Endothelial cell of umbilical vein (primary cell): Measurements from ENCODE around the gene PKMYT1. TPM values are rescaled to one million over a fixed set of nuclear protein-coding genes. Genes with fewer than 3 reads are reported as not detected.
A peak's percentile ranks its signal among the peaks of the same experiment; 100 is the strongest.

Source experiments
- BruUV-seq: library from RNA; stranded (reverse); fragments of 400-500 nt; replicated peaks from 2 replicates; lab custom pipeline; 2021; lab: Mats Ljungman, UMichigan
- CTCF ChIA-PET: fragments of 300-600, 350-600 bp; sonication (Branson Sonifier 250); formaldehyde crosslinking; loops from one replicate; lab custom pipeline; 2021; ENCODE audit warnings: antibody characterized with exemption, inconsistent platforms; lab: Charles Lee
- POLR2A ChIA-PET: fragments of 300-600, 350-600 bp; sonication (Branson Sonifier 250); formaldehyde crosslinking; loops from one replicate; lab custom pipeline; 2021; ENCODE audit warnings: antibody characterized with exemption, inconsistent platforms; lab: Charles Lee
- DNase-seq: peaks from one replicate; pipeline ENCODE4 v3.0.0-alpha.2; 2011; ENCODE audit warnings: low read depth, low spot score
- FAIRE-seq: peaks from 2 replicates; lab custom pipeline; 2011; peaks lifted over from hg19 to GRCh38; lab: Jason Lieb, UNC
- H2AFZ ChIP-seq: 2 replicates; pipeline ENCODE4 v1.6.0; 2012; ENCODE audit warnings: low read depth, low read length, control low read depth, inconsistent platforms
- H3K27ac ChIP-seq: 2 replicates; pipeline ENCODE4 v1.5.1; 2011; ENCODE audit warnings: low read depth, mild to moderate bottlenecking, control low read depth, low read length, moderate library complexity; ENCODE audit not compliant: insufficient read depth
- H3K27me3 ChIP-seq, 2 experiments: 2 replicates each; pipeline versions ENCODE4 v1.6.0 to v1.6.1; 2011; ENCODE audit warnings: low read length in 2 of 2, mixed read lengths in 1 of 2; ENCODE audit not compliant: control insufficient read depth in 2 of 2, insufficient read depth in 2 of 2
- H3K36me3 ChIP-seq, 2 experiments: 2 replicates in 1 of 2; 3 replicates in 1 of 2; pipeline ENCODE4 v1.5.1; 2011; ENCODE audit warnings: low read length in 2 of 2, mild to moderate bottlenecking in 1 of 2, moderate library complexity in 1 of 2; ENCODE audit not compliant: control insufficient read depth in 2 of 2, insufficient read depth in 2 of 2; ENCODE audit errors: extremely low read depth in 1 of 2
- H3K4me1 ChIP-seq: 3 replicates; pipeline ENCODE4 v1.5.1; 2011; ENCODE audit warnings: mild to moderate bottlenecking, low read length; ENCODE audit not compliant: control insufficient read depth, insufficient read depth; ENCODE audit errors: extremely low read depth
- H3K4me2 ChIP-seq: 2 replicates; pipeline ENCODE4 v1.6.1; 2011; ENCODE audit warnings: low read length, control low read depth, mixed read lengths; ENCODE audit not compliant: insufficient read depth
- H3K4me3 ChIP-seq, 3 experiments: fragments of 200-600 bp in 1 of 3; sonication (generic), shearing (Covaris generic) in 1 of 3; replicated peaks in 1 of 3; 2 replicates each; pipeline ENCODE4 v1.5.1; 2011 to 2016; ENCODE audit warnings: control low read depth in 3 of 3, low read length in 3 of 3, mild to moderate bottlenecking in 2 of 3, inconsistent platforms in 1 of 3, low read depth in 1 of 3, moderate library complexity in 1 of 3; ENCODE audit not compliant: insufficient read depth in 1 of 3
- H3K79me2 ChIP-seq: 2 replicates; pipeline ENCODE4 v1.6.0; 2012; ENCODE audit warnings: low read length, inconsistent platforms; ENCODE audit not compliant: control insufficient read depth, insufficient read depth
- H3K9ac ChIP-seq: replicated peaks from 2 replicates; pipeline ENCODE3; 2011; ENCODE audit warnings: low read length, control low read depth; ENCODE audit not compliant: insufficient read depth; ENCODE audit errors: extremely low read depth
- H3K9me1 ChIP-seq: replicated peaks from 3 replicates; pipeline ENCODE4 v1.6.0; 2011; ENCODE audit warnings: mild to moderate bottlenecking, low read length; ENCODE audit not compliant: control insufficient read depth, insufficient read depth; ENCODE audit errors: extremely low read depth
- H3K9me3 ChIP-seq: replicated peaks from 2 replicates; pipeline ENCODE4 v1.5.1; 2012; ENCODE audit warnings: low read length, inconsistent platforms; ENCODE audit not compliant: control insufficient read depth, insufficient read depth
- H4K20me1 ChIP-seq: replicated peaks from 2 replicates; pipeline ENCODE3; 2011; ENCODE audit warnings: mild to moderate bottlenecking, low read length; ENCODE audit not compliant: control insufficient read depth, insufficient read depth; ENCODE audit errors: extremely low read depth
- EZH2 ChIP-seq: IDR thresholded peaks from 2 replicates; pipeline ENCODE4 v1.6.1; 2012; ENCODE audit warnings: borderline replicate concordance, low read depth, mild to moderate bottlenecking, moderate library complexity, low read length, inconsistent platforms; ENCODE audit not compliant: severe bottlenecking
- FOS ChIP-seq: IDR thresholded peaks from 2 replicates; pipeline ENCODE4 v1.6.1; 2011; ENCODE audit warnings: mild to moderate bottlenecking, low read length, moderate library complexity, borderline replicate concordance; ENCODE audit not compliant: insufficient read depth
- GATA2 ChIP-seq: IDR thresholded peaks from 2 replicates; pipeline ENCODE4 v1.7.0; 2011; ENCODE audit warnings: low read depth, mild to moderate bottlenecking, moderate library complexity, mixed read lengths, low read length; ENCODE audit not compliant: insufficient read length, insufficient read depth
- JUN ChIP-seq: IDR thresholded peaks from 2 replicates; pipeline ENCODE4 v1.6.1; 2011; ENCODE audit warnings: borderline replicate concordance, low read depth; ENCODE audit not compliant: insufficient read length, insufficient read depth
- MAX ChIP-seq: IDR thresholded peaks from 2 replicates; pipeline ENCODE4 v1.6.1; 2011; ENCODE audit not compliant: insufficient read depth, insufficient read length
- MYC ChIP-seq: IDR thresholded peaks from one replicate; pipeline ENCODE4 v1.6.1; 2011; ENCODE audit warnings: mild to moderate bottlenecking, low read depth, low read length
- POLR2A ChIP-seq: IDR thresholded peaks from 2 replicates; pipeline ENCODE4 v1.6.1; 2012; ENCODE audit warnings: low read depth, mild to moderate bottlenecking, control low read depth, low read length
- POLR2AphosphoS5 ChIP-seq: IDR thresholded peaks from 2 replicates; pipeline ENCODE4 v1.6.1; 2012; ENCODE audit warnings: low read depth, mild to moderate bottlenecking, control low read depth, low read length, moderate library complexity; ENCODE audit not compliant: insufficient read depth
- dilution Hi-C: fragments of 300-500 bp; cut with MboI; formaldehyde crosslinking; loops from one replicate; pipeline ENCODE4 v1.15.0; 2019; ENCODE audit warnings: low sequenced_read_pairs; ENCODE audit not compliant: extremely low pct_ligation_motif_present
- intact Hi-C: fragments of 100-400 bp; cut with micrococcal nuclease; formaldehyde crosslinking; loops from one replicate; pipeline ENCODE4 v1.10.0; 2022
- polyA plus RNA-seq, 4 experiments: library from polyadenylated mRNA; depleted of rRNA in 3 of 4; stranded (reverse) in 3 of 4; unstranded in 1 of 4; fragments of >200 nt; gene quantifications; 2 replicates each; pipeline versions ENCODE4 v1.2.1 to v1.2.3, GENCODE V29; 2011 to 2012; ENCODE audit warnings: missing spikeins in 1 of 4
- total RNA-seq: library from RNA; stranded (reverse); gene quantifications from 2 replicates; pipeline ENCODE4 v1.2.3, GENCODE V29; 2021
- TF ChIP-seq, protein P1 (sequence below), 2 donors: IDR thresholded peaks; 1 replicate in 1 of 2; 2 replicates in 1 of 2; pipeline ENCODE4 v1.5.1; 2011; ENCODE audit warnings: low read length in 2 of 2, mild to moderate bottlenecking in 2 of 2, moderate library complexity in 2 of 2, control low read depth in 1 of 2, inconsistent platforms in 1 of 2, low read depth in 1 of 2; ENCODE audit not compliant: insufficient read depth in 1 of 2; ENCODE audit errors: extremely low read depth in 1 of 2

Gene PKMYT1
- total and polyA plus RNA-seq, 2 donors (not counting 3 experiments of a cell fraction or from before 2014, with no cell fraction given): 26.1 to 48.5 TPM

DNA sequence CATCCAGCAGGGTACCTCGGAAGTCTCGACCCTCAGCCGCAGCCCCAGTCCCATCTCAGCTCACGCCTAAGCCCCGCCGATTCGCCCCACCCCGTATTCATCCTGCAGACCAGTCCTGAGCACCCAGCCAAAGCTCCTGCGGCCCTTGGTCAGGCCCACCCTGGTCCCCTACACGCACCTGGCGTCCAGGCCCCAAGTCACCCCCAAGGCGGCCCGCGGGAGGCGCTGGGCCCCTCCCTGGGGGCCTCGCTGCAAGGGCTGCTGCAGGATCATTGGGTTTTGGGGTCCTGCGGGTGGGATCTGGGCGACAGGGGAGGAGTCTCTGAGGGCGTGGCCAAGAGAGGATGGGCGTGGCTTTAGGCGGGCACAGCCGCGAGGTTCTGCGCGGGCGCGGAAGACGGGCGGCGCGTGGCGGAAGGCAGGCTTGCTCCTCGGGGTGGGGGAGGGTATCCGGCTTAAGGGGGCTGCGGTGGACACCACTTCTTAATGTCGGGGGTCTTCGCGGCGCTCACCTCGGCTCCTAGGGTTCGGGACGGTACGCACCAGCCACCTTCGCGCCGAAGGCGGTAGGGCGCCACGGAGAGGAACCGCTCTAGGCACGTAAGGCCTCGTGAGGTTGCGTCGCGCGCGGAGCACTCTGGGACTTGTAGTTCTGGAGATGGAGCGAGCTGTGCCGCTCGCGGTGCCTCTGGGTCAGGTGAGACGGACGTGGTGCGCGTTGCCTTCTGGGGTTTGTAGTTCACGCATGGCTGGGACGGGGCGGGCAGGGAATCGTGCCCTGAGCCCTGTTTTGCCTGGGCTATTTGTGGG is 43.6 kb upstream of the PKMYT1 start, which contains the start of the genes HCFC1R1 and THOC6:
Gene HCFC1R1 (minus strand): TSS at position 274 of the 810 bp plus-strand sequence. CDS start 1 bp downstream, at position 273.
Gene THOC6 (plus strand): TSS at position 367 of the 810 bp plus-strand sequence. CDS start 292 bp downstream, at position 659.
- Histone ChIP-seq H3K9me1 (no peaks in the 10 kb centered on the region), H3K79me2 (peaks cover 2% of the 10 kb centered on the region), H3K36me3 (peaks cover 0 to 9% of the 10 kb centered on the region in 2 experiments), H3K4me1 (peaks cover 18% of the 10 kb centered on the region), H4K20me1 (no peaks in the 10 kb centered on the region), H3K4me2 (peak within 1 kb of the TSS; percentile 83), H3K9me3 (no peaks in the 10 kb centered on the region), H3K4me3 (peak within 1 kb of the TSS; percentile 0 to 61 (median 53)), H2AFZ (no peak within 1 kb of the TSS), H3K27me3 (peaks cover under 1 to 2% of the 10 kb centered on the region in 2 experiments), H3K27ac (peak within 1 kb of the TSS; percentile 98), H3K9ac (peak within 1 kb of the TSS; percentile 90)
- peak; percentile 98 for DNase-seq
- peak; percentile 97 for FAIRE-seq
- intact Hi-C loops: no loop called here
- ChIA-PET POLR2A (interaction anchor here (0.7 kb wide), 2 partner anchors 19 to 272 kb away, joined by 4 read pairs; no protein-coding TSS in a partner anchor), CTCF (interaction anchor here (1.4 to 6.1 kb wide), 3 partner anchors 7 to 78 kb away, joined by 4 to 52 read pairs (median 9); no protein-coding TSS in a partner anchor)
- TF ChIP-seq GATA2 (no peak), JUN (no peak), POLR2AphosphoS5 (peak; percentile 97), MYC (peak; percentile 36), MAX (no peak), FOS (no peak), POLR2A (peak; percentile 62), EZH2 (no peak)
- TF ChIP-seq, protein P1, sequence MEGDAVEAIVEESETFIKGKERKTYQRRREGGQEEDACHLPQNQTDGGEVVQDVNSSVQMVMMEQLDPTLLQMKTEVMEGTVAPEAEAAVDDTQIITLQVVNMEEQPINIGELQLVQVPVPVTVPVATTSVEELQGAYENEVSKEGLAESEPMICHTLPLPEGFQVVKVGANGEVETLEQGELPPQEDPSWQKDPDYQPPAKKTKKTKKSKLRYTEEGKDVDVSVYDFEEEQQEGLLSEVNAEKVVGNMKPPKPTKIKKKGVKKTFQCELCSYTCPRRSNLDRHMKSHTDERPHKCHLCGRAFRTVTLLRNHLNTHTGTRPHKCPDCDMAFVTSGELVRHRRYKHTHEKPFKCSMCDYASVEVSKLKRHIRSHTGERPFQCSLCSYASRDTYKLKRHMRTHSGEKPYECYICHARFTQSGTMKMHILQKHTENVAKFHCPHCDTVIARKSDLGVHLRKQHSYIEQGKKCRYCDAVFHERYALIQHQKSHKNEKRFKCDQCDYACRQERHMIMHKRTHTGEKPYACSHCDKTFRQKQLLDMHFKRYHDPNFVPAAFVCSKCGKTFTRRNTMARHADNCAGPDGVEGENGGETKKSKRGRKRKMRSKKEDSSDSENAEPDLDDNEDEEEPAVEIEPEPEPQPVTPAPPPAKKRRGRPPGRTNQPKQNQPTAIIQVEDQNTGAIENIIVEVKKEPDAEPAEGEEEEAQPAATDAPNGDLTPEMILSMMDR (IDR thresholded peaks at IDR 0.05; ENCODE audit: extremely low read depth in 1 of 2, insufficient read depth in 1 of 2, low read depth in 1 of 2, low read length in 2 of 2): no peak
- dilution Hi-C loops: no loop called here
- BruUV-seq: no TSS peak
